AG10803 (cell line): ENCODE data around the gene UNC13A.

Experiments used
- DNase-seq: peaks from one replicate; pipeline ENCODE4 v3.0.0; 2010; ENCODE audit warnings: low read depth
- H3K4me3 ChIP-seq: 2 replicates; pipeline ENCODE4 v1.5.1; 2011; ENCODE audit warnings: mild to moderate bottlenecking, low read length, control low read depth
- TF ChIP-seq, protein P1 (sequence below): conservative IDR thresholded peaks from 2 replicates; pipeline ENCODE4 v1.5.1; 2011; ENCODE audit warnings: mild to moderate bottlenecking, low read length, control low read depth, inconsistent platforms

Gene UNC13A

DNA sequence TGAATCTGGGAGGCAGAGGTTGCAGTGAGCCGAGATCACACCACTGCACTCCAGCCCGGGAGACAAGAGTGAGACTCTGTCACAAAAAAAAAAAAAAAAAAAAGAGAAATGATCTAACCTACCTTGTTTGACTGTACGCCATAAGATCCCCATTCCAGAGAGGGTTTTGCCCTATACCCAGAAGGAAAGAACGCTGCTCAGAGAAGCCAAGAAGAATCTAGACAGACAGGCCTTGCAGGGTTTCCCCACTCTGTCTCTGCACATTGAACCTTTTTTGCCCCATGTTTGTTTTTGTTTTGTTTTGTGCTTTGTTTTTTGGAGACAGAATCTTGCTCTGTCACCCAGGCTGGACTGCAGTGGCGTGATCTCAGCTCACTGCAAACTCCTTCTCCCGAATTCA is 23.7 kb upstream of the UNC13A start:
- TF ChIP-seq, protein P1, sequence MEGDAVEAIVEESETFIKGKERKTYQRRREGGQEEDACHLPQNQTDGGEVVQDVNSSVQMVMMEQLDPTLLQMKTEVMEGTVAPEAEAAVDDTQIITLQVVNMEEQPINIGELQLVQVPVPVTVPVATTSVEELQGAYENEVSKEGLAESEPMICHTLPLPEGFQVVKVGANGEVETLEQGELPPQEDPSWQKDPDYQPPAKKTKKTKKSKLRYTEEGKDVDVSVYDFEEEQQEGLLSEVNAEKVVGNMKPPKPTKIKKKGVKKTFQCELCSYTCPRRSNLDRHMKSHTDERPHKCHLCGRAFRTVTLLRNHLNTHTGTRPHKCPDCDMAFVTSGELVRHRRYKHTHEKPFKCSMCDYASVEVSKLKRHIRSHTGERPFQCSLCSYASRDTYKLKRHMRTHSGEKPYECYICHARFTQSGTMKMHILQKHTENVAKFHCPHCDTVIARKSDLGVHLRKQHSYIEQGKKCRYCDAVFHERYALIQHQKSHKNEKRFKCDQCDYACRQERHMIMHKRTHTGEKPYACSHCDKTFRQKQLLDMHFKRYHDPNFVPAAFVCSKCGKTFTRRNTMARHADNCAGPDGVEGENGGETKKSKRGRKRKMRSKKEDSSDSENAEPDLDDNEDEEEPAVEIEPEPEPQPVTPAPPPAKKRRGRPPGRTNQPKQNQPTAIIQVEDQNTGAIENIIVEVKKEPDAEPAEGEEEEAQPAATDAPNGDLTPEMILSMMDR = no peak
- DNase-seq = no peak
- no peak overlapping the region for H3K4me3 ChIP-seq

DNA sequence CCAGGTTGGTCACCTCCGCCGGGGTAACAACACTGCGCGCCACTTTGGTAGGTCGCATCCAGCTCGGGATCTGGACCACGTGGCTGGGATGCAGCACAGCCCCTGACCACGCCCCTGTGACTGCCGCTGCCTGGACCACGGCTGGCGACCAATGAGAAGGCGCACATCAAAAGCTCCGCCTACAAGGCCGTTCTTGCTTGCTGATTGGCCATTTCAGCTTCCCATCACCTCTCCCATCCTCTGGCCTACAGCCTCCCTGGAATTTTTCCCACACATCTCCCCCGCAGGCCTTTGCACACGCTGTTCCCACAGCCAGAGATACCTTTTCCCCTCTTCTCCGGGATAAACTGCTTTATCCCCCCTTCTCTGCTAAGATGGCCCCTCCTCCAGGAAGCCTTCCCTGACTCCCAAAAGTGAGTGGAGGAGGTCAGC is 18.6 kb upstream of the UNC13A start:
- DNase-seq = no peak
- TF ChIP-seq, protein P1 = no peak
- H3K4me3 ChIP-seq = no peak overlapping the region

DNA sequence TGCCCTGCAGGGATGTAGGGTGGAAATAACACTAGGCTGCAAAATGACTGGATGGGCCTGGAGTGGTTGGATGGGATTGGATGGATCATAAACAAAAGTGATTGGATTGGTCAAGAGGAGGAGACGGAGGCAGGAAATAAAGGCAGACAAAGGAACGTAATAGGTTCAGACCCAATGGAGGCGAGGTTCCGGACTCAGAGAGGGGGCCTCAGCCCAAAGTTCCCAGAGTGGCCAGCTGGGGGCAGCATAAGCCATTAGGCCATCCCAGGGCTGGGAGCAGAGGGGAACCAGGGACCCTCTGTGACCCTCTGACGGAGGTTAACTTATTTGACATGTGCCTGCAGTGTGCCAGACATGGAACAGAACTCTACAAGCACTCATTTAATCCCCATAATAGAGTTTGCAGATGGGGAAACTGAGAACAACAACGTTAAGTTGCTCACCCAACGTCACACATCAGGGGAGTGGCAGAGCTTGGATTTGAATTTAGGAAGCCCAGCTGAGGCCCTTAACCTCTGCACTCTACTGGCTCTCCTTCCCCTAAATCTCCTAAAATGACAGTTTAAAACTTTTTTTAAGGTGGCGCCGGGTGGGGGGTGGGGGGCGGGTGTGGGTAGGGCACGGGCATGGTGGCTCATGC is 15.8 kb upstream of the UNC13A start:
- peak; percentile 35 for DNase-seq
- TF ChIP-seq, protein P1 = peak; percentile 72
- no peak overlapping the region for H3K4me3 ChIP-seq

DNA sequence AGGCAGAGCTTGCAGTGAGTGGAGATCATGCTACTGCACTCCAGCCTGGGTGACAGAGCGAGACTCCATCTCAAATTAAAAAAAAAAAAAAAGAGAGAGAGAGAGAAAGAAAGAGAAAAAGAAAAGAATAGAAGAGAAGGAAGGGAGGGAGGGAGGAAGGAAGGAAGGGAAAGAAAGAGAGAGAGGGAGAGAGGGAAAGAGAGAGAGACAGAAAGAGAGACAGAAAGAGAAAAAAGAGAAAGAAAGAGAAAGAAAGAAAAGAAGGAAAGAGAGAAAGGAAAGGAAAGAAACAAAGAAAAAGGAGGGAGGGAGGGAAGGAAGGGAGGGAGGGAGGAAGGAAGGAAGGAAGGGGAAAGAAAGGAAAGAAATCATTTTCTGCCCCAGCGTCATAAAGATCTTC is 7.0 kb upstream of the UNC13A start:
- TF ChIP-seq, protein P1 = no peak
- no peak for DNase-seq
- no peak overlapping the region for H3K4me3 ChIP-seq

DNA sequence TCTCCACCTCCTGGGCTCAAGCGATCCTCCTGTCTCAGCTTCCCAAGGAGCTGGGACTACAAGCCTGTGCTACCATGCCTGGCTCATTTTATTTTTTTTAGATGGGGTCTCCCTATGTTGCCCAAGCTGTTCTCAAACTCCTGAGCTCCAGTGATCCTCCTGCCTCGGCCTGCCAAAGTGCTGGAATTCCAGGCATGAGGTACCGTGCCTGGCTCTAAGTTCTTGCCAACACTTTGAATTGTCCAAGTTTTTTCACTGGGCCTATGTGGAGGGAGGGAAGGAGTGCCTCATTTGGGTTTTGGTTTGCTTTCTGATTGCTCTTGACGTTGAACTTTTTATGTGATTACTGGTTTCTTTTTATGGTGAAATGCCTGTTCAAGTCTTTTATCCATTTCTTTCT is 4.4 kb upstream of the UNC13A start:
- DNase-seq = no peak

DNA sequence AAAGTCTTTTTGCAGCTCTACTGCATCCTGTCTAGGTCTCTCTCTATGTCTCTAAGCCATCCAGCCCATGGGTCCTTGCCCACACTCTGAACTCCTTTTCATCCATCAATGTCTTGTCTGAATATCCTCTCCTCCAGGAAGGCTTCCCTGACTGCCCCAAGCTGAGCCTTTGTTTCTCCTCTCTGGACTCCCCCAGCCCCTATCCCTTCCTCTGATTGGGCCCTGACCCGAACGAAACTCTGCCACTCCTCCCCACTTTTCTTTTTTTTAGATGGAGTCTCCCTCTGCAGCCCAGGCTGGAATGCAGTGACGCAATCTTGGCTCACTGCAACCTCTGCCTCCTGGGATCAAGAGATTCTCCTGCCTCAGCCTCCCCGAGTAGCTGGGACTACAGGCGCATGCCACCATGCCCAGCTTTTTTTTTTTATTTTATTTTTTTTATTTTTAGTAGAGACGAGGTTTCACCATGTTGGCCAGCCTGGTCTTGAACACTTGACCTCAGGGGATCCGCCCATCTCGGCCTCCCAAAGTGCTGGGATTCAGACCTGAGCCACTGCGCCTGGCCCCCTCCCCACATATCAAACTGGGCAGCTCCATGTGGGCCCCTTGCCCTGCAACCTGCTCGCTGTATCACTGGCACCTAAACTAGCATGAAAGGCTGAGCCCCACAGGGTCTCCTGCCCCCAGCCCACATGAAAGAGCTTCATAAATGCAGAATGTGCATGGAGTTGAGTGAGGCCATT is 870 bp upstream of the UNC13A start:
- DNase-seq = no peak
- H3K4me3 ChIP-seq = no peak overlapping the region
- TF ChIP-seq, protein P1 = no peak

More for the DNA sequence above, 4.4 kb upstream of the UNC13A start:
- TF ChIP-seq, protein P1 = no peak
- no peak overlapping the region for H3K4me3 ChIP-seq
